ENCODE data around the gene CNKSR3.

The CNKSR3 gene

GRCh38 chr6:154404791-154405400, 105.6 kb downstream of the CNKSR3 start:
- intact Hi-C loops (cut with DNase I): no loop called here
- no peak for DNase-seq

DNA sequence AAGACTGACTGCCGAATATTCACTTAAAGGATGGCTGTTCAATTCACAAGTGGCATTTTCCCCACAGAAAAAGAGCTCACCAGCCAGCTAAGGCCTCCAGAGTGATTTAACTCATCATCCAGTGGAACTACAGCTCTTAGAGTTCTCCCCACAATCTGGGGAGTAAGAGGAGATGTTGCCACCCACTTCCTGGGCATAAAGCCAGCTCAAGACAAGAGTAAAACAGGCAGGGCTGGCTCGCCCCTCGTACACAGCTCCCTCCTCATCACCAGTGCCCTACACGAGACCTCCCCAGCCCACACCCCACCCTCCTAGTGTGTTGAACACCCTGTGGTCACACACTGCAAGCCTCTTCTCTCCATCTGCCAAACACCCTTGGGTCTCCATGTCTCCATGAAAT, 106.7 kb downstream of the CNKSR3 start:
- DNase-seq: peak in 1 of 42 donors; percentile 16
- intact Hi-C loops (cut with DNase I): no loop called here

DNA sequence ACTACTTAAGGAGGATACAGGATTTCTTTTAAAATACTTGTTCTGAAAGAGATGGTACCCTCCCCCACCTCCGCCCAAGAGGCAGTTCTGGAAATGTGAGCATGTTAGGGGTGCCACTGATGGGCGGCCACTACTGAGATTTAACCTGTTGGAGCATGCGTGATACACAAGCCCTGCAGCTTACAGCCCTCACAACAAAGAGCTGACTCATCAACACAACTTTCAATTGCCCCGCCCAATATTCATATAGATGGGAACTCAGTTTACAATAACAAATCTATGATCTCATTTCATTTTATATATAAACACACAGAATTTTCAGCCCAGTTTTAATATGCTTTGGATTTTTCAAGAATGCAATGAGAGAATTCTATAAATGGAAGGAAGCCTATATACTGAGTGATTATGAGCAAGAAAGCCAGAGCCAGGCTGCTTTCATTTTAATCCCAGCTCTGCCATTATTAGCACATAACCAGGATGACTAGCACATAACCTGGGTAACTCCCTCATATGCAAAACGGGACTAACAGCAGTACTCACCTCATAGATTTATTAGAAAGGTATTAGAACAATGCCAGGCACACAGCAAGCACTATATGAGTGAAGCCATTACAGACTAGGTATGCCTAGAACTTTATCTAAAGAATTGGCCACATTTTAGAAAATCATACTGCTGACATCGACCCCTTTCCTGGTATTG, 108.3 kb downstream of the CNKSR3 start:
- intact Hi-C loops (cut with DNase I): no loop called here
- no peak for DNase-seq

GRCh38 chr6:154399097-154399496, 111.4 kb downstream of the CNKSR3 start:
- DNase-seq: peak in 13 of 42 donors; percentile 17 to 65 (median 27)
- intact Hi-C loops (cut with DNase I): no loop called here

DNA sequence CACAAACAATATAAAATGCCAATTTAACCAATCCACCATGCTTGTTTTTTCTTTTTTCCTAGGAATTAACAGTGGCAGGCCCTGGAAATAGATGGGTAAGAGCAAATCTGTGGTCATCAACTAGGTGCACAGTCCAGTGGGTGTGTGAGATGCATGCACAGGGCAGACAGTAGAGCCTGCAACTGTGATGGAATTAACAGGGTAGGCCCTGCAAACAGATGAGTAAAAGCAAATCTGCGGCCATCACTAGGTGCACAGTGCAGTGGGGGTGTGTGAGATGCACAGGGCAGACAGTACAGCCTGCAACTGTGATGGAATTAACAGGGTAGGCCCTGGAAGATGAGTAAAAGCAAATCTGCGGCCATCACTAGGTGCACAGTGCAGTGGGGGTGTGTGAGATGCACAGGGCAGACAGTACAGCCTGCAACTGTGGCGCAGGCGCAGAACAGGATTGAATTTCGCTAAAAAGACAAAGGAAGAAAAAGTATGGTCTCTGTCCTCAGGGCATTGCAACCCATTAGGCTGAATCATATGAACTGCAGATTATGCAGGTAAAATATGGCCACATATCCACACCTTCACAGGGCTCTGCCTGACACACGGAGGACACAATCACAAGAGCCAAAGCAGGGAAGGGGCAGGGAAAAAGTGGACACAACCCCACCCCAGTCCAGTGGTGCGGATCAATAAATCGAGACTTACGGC, 112.8 kb downstream of the CNKSR3 start:
- intact Hi-C loops (cut with DNase I): no loop called here
- DNase-seq: no peak

GRCh38 chr6:154395878-154396277, 114.6 kb downstream of the CNKSR3 start:
- intact Hi-C loops (cut with DNase I): no loop called here
- DNase-seq: no peak

DNA sequence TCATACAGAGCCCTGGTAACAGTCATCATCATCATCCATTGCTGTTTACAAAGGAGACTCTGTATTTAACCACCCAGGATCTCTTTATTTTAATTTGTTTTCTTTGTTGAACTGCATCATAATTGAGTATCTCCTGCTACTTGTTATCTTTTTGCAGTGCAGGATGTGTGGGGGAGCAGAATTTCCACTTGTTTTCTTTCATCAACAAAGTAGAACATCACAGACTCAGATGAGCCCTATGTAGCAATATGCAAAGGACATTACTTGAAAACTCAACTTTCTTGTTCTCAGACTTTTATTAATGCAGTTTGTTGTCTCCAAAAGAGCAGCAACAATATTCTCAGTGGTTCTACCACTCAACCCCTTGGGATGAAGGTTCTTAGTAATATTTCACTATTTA, 115.2 kb downstream of the CNKSR3 start:
- DNase-seq: no peak
- intact Hi-C loops (cut with DNase I): no loop called here

DNA sequence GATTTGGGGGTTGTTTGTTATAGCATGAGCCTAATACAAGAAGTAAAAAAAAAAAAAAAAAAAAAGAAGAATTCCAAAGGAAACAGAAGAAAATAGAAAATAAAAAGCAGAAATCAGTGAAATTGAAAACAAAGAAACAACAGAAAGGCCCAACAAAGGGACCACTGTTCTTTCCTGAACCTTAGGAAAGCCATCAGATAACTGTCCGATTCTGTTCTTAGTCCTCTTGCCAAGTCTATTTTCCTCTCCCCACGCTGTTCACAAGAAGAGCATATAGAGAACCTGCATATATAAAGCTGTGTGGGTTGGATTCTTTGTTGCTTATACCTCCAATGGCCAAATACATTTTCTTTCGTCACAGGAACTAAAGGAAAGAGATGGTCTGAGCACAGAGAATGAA, 115.9 kb downstream of the CNKSR3 start:
- no peak for DNase-seq
- intact Hi-C loops (cut with DNase I): no loop called here

- DNase-seq: no peak
- intact Hi-C loops (cut with DNase I): no loop called here
Observed at GRCh38 chr6:154390034-154390433, 120.5 kb downstream of the CNKSR3 start.

- intact Hi-C loops (cut with DNase I): no loop called here
- DNase-seq: no peak
Observed at GRCh38 chr6:154388803-154389202, 121.7 kb downstream of the CNKSR3 start.

DNA sequence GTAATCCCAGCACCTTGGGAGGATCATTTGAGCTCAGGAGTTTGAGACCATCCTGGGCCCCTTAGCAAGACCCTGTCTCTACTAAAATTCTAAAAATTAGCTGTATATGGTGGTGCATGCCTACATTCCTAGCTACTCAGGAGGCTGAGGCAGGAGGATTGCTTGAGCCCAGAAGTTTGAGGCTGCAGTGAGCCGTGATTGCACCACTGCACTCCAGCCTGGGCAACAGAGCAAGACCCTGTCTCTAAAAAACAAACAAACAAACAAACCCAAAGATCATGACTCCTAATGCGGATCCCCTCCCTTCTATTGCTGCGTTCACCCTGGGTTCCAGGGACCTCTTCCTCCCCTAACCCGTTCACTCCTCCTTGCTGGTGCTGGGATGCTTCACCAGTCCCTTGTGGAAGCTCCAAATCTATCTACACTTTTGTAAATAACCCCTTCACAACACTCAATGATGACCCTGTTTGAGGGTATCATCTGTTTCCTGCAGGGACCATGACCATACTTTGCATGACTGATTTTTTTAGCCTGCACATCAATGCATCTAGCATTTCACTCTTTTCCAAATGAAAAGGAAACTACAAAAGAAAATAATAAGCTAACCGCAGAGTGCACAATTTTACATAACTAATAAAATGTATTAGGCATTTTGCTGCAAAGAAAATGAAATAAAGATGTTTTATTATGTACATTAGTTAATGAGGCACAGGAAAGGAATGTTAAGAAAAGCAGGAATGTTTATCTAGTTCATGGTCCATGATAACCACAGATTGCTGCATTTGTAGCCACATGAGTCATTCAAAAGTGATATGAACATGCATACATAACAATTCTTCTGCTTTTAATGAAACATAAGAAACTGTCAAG, 123.4 kb downstream of the CNKSR3 start:
- no peak for DNase-seq
- intact Hi-C loops (cut with DNase I): no loop called here

GRCh38 chr6:154384191-154384590, 126.3 kb downstream of the CNKSR3 start:
- intact Hi-C loops (cut with DNase I): no loop called here
- DNase-seq: no peak

DNA sequence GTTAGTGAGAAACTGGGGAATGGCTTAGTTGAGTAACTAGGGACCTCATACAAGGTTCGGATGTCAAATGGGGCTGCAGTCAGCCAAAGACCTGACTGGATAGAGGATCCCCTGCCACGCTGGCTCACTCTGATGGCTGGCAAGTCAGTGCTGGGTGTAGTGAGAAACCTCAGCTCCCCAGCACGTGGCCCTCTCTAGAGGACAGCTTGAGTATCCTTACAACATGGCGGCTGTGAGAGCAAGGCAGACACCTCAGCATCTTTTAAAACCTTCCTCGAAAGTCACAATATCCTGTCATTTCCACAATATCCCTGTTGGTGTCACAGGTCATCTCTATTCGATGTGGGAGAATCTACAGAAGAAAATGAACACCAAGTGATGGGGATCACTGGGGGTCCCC, 127.2 kb downstream of the CNKSR3 start:
- intact Hi-C loops (cut with DNase I): no loop called here
- no peak for DNase-seq

- DNase-seq: no peak
- intact Hi-C loops (cut with DNase I): no loop called here
Observed at GRCh38 chr6:154382740-154383139, 127.7 kb downstream of the CNKSR3 start.

DNA sequence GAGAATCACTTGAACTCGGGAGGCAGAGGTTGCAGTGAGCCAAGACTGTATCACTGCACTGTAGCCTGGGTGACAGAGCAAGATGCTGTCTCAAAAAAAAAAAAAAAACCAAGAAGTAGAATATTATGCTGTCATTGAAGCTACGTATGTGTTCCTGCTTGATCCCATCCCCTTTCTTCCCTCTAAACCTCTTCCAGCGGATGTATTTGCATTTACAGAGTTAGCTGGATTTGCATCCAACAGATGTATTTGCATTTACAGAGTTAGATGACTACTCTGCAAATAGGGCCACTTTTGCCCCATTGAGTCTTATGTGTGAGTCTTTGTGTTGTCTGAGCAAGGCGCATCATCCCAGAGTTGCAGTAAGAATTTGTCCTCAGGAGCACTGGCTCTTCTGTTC, 128.9 kb downstream of the CNKSR3 start:
- DNase-seq: no peak
- intact Hi-C loops (cut with DNase I): no loop called here

- peak in 1 of 42 donors; percentile 15 for DNase-seq
- intact Hi-C loops (cut with DNase I): no loop called here
Observed at GRCh38 chr6:154380741-154381140, 129.7 kb downstream of the CNKSR3 start.

GRCh38 chr6:154379585-154379984, 130.9 kb downstream of the CNKSR3 start:
- no peak for DNase-seq
- intact Hi-C loops (cut with DNase I): no loop called here

GRCh38 chr6:154378518-154378917, 132.0 kb downstream of the CNKSR3 start:
- DNase-seq: no peak
- intact Hi-C loops (cut with DNase I): no loop called here

DNA sequence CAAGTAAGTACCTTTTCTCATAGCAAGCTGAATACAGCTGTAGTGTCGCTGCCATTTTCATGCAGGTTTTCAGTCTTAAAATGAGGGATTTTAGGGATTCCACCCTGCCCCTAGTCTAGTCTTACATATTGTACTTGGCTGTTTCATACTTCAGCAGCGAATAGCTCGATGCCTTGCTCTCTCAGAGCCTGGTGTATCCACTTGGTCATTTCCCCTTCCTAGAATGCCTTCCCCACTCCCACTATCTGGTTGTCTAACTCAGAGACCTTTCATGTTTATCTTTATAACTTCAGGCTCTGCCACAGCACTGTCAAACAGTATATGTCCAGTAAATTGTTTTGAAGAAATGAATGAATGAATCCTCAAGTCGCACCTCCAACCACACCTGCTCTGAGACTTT, 132.8 kb downstream of the CNKSR3 start:
- intact Hi-C loops (cut with DNase I): no loop called here
- DNase-seq: no peak

GRCh38 chr6:154373971-154374370, 136.5 kb downstream of the CNKSR3 start:
- peak in 1 of 42 donors; percentile 12 for DNase-seq
- intact Hi-C loops (cut with DNase I): no loop called here

Measured in head of caudate nucleus (tissue), 42 donors.